ENCODE data around the gene ATP6AP2. TPM values are rescaled to one million over a fixed set of nuclear protein-coding genes. Genes with fewer than 3 reads are reported as not detected.

Gene ATP6AP2
- total and polyA plus RNA-seq, 9 of the 15 experiments (the other 6 are each of a cell fraction or from before 2014, with no cell fraction given) = 23.3 to 131 (median 41.9) TPM

DNA sequence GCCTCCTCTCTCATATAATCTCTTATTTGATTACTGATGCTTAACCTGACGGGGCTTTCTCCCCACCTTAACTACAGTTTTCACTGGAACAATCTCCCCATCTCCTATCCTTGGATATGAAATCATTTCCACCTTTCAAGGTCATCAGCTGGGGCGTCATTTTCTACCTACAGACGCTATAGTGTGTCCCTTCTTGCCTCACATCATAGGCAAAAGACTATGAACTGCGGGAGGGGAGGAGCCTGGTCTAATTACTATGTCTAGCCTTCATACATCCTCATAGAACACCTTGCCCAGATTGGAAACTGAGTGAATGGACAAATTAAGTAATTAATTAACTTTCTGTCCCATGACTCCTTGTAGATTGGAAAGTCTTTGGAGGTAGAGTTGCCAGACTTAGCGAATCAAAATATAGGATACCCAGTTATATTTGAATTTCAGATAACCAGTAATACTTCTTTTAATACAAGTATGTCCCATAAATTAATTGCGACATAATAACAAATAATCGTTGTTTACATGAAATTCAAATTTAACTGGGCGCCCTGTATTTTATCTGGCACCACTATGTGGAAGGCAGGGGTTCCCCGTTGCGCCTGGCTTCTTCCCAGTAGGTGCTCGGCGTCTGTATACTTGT is 752 bp upstream of the ATP6AP2 start (continued):
- TF ChIP-seq RBFOX2 (IDR thresholded peaks at IDR 0.05; ENCODE audit: low read depth, low read length) (no peak), KLF13 (tag; IDR thresholded peaks at IDR 0.05; ENCODE audit: borderline replicate concordance, low read depth) (no peak), ZNF282 (CRISPR knock-in tag; IDR thresholded peaks at IDR 0.05) (no peak)
- TF ChIP-seq, protein P1, sequence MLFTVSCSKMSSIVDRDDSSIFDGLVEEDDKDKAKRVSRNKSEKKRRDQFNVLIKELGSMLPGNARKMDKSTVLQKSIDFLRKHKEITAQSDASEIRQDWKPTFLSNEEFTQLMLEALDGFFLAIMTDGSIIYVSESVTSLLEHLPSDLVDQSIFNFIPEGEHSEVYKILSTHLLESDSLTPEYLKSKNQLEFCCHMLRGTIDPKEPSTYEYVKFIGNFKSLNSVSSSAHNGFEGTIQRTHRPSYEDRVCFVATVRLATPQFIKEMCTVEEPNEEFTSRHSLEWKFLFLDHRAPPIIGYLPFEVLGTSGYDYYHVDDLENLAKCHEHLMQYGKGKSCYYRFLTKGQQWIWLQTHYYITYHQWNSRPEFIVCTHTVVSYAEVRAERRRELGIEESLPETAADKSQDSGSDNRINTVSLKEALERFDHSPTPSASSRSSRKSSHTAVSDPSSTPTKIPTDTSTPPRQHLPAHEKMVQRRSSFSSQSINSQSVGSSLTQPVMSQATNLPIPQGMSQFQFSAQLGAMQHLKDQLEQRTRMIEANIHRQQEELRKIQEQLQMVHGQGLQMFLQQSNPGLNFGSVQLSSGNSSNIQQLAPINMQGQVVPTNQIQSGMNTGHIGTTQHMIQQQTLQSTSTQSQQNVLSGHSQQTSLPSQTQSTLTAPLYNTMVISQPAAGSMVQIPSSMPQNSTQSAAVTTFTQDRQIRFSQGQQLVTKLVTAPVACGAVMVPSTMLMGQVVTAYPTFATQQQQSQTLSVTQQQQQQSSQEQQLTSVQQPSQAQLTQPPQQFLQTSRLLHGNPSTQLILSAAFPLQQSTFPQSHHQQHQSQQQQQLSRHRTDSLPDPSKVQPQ (CRISPR knock-in tag; IDR thresholded peaks at IDR 0.05; ENCODE audit: borderline replicate concordance) = no peak

GRCh38 chrX:40581336-40581920 is 658 bp downstream of the ATP6AP2 start:
- Histone ChIP-seq H4K20me1 (replicated peaks; ENCODE audit: control insufficient read depth, insufficient read depth, low read length) (no peaks in the 10 kb centered on the region; the same call in 1 of the 2 replicates), H2AFZ (ENCODE audit: low read depth, low read length) (peak overlapping the region; percentile 63), H3K27me3 (ENCODE audit: control insufficient read depth in 2 of 2, insufficient read depth in 2 of 2, low read length in 2 of 2) (no peaks in the 10 kb centered on the region), H3K4me3 (peak overlapping the region; percentile 88), H3K9ac (ENCODE audit: insufficient read depth in 1 of 2, low read depth in 2 of 2, low read length in 2 of 2) (peak overlapping the region; percentile 62 to 91), H3K9me3 (replicated peaks; ENCODE audit: control insufficient read depth, insufficient read depth, low read depth, low read length) (no peaks in the 10 kb centered on the region), H3K4me1 (replicated peaks in 1 of 2; ENCODE audit: control insufficient read depth in 2 of 2, insufficient read depth in 2 of 2, low read length in 2 of 2) (peaks cover 5 to 18% of the 10 kb centered on the region in 2 experiments; a peak in 3 of 5 replicates), H3K36me3 (ENCODE audit: control insufficient read depth, insufficient read depth, low read length) (no peaks in the 10 kb centered on the region), H3K27ac (ENCODE audit: extremely low read depth, low read depth, low read length) (peak overlapping the region; percentile 68; the same call in 1 of the 3 replicates), H3K79me2 (ENCODE audit: control insufficient read depth, insufficient read depth, low read length) (peaks cover 31% of the 10 kb centered on the region), H3K9me1 (ENCODE audit: control insufficient read depth, insufficient read depth, low read length) (no peaks in the 10 kb centered on the region), H3K4me2 (ENCODE audit: insufficient read depth, low read length) (peak overlapping the region; percentile 85)
- ChIA-PET CTCF (ENCODE audit: low intra/inter-chr PET ratio) (no interaction called here), POLR2A (no interaction called here)
- DNase-seq (ENCODE audit: extremely low read depth in 1 of 4, low spot score in 3 of 4) (no peak), FAIRE-seq (no peak), ATAC-seq (no peak)
- no TSS peak for BruUV-seq (replicated peaks)
- WGBS (ENCODE audit: insufficient coverage, low coverage, missing lambda C conversion rate) = 2% methylated on average over 9 of the region's 15 CpGs
- in situ Hi-C loops (cut with MboI) = no loop called here
- intact Hi-C loops (cut with micrococcal nuclease) = loop anchor here (10.0 kb wide), 1 partner anchor 63 kb away; the partner anchor contains the start of gene CXorf38
- TF ChIP-seq USF2 (CRISPR knock-in tag; IDR thresholded peaks at IDR 0.05) (no peak), POLR2AphosphoS2 (IDR thresholded peaks at IDR 0.05; ENCODE audit: low read length) (no peak), C11orf30 (IDR thresholded peaks at IDR 0.05; ENCODE audit: low read depth) (no peak), ARID2 (IDR thresholded peaks at IDR 0.05) (no peak), MAZ (CRISPR knock-in tag; conservative IDR thresholded peaks at IDR 0.05 in 1 of 2, IDR thresholded peaks at IDR 0.05 in 1 of 2) (no peak), ZNF316 (IDR thresholded peaks at IDR 0.05) (no peak)
- TF ChIP-seq, protein P2, sequence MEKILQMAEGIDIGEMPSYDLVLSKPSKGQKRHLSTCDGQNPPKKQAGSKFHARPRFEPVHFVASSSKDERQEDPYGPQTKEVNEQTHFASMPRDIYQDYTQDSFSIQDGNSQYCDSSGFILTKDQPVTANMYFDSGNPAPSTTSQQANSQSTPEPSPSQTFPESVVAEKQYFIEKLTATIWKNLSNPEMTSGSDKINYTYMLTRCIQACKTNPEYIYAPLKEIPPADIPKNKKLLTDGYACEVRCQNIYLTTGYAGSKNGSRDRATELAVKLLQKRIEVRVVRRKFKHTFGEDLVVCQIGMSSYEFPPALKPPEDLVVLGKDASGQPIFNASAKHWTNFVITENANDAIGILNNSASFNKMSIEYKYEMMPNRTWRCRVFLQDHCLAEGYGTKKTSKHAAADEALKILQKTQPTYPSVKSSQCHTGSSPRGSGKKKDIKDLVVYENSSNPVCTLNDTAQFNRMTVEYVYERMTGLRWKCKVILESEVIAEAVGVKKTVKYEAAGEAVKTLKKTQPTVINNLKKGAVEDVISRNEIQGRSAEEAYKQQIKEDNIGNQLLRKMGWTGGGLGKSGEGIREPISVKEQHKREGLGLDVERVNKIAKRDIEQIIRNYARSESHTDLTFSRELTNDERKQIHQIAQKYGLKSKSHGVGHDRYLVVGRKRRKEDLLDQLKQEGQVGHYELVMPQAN (IDR thresholded peaks at IDR 0.05; ENCODE audit: borderline replicate concordance) = no peak
- TF ChIP-seq, protein P3, sequence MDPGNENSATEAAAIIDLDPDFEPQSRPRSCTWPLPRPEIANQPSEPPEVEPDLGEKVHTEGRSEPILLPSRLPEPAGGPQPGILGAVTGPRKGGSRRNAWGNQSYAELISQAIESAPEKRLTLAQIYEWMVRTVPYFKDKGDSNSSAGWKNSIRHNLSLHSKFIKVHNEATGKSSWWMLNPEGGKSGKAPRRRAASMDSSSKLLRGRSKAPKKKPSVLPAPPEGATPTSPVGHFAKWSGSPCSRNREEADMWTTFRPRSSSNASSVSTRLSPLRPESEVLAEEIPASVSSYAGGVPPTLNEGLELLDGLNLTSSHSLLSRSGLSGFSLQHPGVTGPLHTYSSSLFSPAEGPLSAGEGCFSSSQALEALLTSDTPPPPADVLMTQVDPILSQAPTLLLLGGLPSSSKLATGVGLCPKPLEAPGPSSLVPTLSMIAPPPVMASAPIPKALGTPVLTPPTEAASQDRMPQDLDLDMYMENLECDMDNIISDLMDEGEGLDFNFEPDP (CRISPR knock-in tag; IDR thresholded peaks at IDR 0.05) = no peak
